Mucosa of gallbladder (tissue), 1 donor: ENCODE measurements around the gene GET4. TPM values are rescaled to one million over a fixed set of nuclear protein-coding genes. Genes with fewer than 3 reads are reported as not detected.
"Not testable (repeated sequence)": the region's sequence is repeated elsewhere in the genome, so short reads cannot be mapped to it uniquely, and the experiment has no call there.

ENCODE experiments used
- DNase-seq: peaks from one replicate; pipeline ENCODE4 v3.0.0-alpha.2; 2020; ENCODE audit warnings: low spot score
- total RNA-seq: library from RNA; stranded (reverse); gene quantifications from one replicate; pipeline ENCODE4 v1.2.1, GENCODE V29; 2021
- donor health status: DM: no; HTN: no; CAD: no.

GET4 gene
- total RNA-seq, 1 donor from 2014 or later, result 37.5 TPM

DNA sequence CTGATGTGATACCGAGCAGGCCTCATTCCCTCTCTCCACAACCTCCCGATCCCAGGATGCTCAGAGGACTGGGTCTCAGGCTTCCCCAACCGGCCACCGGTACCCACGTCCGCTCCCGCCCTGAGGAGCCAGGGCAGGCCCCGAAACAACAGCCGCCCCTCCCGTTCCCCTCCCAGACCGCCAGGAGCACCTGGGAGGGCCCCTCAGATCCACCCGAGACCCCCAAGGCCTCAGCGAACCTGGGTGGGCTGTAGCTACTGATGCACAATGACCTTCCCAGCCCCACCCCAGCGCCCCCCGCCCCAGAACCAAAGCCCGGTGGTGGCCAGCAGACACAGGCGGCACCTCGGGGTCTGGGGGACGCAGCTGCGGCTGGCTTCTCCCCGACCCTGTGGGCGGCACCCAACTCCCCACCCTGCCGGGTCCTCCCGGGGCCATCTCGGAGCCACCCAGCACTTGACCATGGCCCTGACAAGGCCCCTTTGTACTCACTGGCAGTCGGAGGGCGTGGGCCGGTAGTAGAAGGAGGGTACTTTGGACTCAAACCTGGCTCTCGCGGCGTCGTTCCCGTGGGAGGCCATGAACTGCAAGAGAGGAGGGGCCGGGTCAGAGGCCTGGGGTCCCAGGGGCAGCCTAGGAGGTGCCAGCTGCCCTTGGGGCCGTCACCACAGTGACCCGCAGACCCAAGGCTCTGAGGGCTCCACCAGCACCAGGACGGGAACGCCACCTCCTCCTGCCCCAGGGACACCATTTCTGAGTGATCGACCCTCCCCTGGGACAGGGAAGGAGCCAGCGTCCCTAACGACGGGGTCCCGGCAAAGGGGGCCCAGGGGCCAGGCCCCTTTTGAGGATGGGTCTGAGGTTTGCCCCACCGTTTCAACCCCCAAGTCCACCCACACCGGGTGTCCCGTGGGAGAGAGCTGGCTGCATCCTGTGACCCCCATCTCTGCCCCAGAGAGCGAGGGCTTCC lies 50.0 kb downstream of the GET4 start:
- no peak for DNase-seq

DNA sequence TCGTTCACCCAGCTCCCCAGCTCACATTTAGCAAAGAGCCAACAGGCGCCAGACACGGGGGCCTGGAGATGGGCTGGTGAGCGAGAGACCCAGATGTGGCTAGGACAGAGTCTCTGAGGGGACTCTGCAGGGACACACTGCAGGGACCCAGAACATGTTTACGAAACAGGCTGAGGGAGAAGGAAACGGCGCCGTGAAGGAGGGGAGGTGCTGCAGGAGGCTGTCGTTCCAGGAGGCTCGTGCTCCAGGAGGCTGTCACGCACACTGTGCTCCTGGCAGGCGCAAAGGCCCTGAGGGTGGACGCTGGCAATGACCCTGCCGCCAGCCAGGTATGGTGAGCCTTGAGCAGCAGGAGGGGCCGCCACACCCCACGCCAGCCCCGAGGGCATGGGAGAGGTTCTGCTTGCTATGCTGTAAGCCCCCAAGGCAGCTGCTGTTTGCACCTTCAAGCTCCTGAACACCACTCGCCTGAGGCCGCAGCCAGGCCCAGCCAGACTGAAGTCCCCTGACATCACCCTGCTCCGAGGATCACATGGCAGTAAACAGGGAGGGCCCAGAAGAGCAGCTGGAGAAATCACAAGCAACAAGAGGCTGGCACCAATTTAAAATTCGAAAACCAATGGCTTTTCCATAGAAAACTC lies 50.8 kb downstream of the GET4 start:
- DNase-seq, result no peak

DNA sequence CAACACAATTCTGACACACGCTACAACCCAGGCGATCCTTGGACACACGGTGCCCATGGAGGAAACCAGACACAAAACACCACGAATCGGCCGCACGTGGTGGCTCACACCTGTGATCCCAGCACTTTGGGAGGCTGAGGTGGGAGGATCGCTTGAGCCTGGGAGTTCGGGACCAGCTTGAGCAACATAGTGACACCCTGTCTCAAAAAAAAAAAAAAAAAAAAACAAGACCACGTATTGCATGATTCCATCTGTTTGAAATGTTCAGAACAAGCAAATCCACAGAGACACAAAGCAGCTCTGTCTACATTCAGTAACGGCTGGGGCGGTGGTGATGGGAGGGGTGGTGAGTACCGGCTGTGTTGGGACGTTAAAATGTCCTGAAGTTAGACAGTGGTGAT lies 53.0 kb downstream of the GET4 start:
- DNase-seq, result no peak

DNA sequence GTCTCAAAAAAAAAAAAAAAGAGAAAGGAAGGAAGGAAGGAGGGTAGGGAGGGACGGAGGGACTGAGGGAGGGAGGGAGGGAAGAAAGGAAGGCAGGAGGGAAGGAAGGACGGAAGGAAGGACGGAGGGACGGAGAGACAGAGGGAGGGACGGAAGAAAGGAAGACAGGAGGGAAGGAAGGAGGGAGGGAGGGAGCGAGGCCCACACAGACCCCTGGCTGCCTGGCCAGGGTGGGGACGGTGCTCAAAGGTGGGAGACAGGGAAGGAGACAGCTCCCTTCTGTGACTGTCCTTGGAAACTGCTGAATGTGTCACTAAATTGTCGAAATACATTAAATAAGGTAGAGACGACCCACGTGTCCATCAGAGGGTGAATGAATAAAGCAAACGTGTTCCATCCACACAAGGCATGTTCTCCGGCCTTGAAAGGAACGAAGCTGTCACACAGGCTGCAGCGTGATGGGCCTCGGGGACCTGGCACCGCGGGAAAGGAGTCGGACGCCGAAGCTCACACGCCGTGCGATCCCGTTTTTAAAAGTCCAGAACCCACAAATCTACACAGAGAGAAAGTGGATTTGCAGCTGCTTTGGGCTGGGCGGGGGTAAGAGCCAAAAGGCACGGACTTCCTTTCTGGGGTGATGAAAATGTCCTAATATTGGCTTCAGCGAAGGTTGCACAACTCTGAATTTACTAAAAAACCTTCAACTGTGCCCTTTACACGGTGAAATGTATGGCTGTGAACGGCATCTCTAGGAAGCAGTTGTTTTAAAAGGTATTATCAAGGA lies 54.8 kb downstream of the GET4 start:
- no peak for DNase-seq

DNA sequence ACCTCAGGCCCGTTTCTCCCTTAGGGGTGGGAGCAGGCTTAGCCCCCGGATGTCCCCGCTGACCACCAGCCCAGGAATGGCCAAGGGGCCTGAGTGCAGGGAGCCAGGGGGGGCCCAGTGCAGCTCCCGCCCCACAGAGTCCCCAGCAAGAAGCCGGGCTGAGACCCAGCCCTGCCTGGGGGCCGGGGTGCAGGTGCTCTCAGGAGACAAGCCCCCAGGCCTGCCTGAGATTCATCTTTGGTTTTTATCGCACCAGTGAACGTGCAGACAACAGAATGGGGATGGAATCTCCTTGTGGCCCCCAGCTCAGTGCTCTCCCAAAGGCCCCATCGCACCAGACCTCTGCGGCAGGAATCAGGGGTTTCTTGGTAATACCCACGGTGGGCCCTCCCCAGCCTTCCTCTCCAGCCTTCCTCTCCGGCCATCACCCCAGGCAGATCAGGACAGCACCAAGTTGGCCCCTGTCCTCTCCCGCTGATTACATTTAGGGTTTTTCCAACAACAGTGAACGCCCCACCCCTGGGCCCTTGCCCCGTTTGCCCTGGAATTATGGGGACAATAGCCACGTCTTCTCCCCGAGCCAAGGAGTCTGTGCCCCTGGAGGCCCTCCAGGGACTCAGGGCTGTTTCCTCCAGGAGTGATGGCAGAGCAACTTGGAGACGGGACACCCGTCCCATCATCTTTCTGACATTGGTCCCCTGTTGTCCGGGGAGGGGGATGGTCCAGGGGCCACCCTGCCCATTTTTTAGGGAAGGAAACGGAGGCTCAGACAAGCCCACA lies 55.7 kb downstream of the GET4 start:
- DNase-seq, result no peak

DNA sequence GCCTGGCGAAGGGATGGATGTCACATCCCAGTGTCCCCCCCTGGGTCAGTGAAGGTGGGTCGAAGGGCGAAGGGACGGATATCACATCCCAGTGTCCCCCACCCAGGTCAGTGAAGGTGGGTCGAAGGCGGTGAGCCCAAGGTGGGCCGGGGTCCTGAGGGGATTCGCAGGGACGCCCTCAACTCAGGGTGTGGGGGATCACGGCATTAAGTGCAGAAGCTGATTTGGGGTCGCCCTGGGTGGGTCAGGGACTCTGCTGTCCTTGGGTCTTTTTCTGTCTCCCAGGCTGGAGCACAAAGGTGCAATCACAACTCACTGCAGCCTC lies 56.3 kb downstream of the GET4 start:
- DNase-seq, result no peak

DNA sequence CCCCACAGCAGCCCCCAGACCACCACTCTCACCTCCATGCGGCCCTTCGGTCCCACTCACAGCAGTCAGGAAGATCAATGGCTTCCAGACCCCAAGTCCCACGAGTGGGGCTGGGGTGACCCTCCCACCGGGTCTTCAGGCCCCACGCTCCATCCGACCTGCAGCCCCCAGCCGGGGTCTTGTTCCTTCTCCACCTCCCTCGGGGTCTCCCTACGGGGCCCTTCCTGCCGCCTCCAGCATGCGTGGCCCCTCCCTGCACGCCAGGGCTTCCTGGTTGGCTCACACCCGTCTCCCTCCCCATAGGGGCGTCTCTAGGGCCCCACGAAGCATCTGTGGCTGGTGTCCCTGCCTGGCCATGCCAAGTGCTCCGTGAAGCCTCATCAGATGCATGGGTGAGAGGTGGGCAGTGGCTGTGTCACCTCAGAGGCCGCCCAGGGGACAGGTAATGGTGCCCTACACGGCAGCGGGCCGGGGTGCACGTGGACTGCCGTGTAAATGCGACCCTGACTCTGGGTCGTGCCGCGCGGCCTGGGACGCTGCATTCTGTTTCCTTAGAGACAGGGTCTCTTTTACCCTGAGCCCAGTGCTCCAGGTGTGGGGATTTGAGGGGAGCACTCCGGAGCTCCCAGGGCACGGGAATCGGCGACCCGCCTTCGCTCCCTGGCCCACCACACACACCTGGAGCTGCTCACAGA lies 58.3 kb downstream of the GET4 start:
- DNase-seq, result no peak

DNA sequence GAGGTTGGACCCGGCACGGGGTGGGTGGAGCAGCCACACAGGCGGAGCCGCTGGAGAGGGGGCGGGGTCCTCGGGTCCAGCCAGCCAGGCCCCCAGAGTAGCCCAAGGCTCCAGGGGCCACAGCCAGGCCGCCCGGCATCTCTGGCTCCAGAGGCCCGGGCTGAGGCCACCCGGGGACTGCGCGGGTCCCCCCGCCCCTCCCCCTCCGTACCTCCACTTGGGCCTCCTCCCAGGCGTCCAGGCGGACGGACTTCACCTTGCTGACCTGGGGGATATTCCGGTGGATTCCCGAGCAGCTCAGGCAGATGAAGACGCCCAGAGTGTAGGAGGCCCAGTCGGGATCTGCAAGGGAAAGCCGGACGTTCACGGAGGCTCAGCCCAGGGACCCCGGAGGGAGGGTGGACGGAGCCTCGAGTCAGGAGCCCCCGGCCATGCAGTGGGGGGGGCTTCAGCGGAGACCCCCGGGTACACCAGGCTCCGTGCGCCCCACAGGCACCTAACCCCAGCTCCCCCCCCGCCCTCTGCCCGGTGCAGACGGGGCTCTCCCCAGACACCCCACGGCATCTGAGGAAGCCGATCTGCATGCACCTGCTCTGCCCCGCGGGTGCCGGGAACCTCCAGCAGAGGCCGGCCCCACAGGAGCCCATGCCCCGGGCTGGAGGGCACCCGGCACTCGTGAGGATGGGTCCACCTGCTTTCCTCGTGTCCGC lies 59.0 kb downstream of the GET4 start:
- DNase-seq, result no peak

DNA sequence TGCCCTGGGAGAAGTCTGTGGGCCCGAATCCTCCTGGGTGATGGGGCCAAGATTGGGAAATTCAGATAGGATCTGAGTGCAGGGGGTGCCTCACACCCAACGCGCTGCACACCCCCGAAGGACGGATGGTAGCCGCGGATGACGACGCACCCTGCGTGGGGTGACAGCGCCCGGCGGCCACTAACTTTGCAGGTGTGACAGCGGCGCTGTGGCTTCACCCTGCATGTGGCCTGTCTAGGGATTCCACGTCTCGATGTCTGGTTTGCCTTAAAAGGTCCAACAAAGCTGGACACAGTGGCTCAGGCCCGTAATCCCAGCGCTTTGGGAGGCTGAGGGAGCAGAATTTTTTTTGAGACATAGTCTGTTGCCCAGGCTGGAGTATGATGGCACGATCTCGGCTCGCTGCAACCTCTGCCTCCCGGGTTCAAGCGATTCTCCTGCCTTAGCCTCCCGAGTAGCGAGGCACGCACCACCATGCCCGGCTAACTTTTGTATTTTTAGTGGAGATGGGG lies 59.6 kb downstream of the GET4 start:
- no peak for DNase-seq

DNA sequence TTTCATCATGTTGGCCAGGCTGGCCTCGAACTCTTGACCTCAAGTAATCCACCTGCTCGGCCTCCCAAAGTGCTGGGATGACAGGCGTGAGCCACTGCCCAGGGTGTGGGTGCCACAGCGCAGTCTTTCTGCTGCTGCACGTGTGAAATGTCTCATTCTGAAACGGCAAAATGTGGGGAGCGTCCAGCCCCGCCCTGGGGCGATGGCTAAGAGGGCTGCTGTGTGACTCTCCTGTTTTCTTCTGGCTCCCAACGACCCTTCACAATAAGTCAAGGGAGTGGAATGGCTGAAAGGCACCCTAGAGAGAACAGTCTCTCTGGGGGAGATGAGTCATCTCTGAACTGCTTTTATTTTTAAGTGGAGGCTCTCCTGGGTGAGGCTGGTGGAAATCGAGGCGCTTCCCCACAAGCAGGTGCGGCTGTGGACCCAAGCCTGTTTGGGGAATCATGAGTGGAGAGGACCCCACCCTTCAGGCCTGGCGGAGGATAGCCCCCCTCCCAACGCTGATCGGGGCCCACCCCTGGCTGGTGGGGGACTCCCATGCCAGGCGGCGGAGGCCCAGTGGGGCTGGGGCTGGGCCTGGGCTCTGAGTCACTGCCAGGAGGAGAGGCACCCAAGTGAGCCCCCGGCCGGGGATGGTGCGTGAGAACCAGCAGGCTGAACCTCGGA lies 60.2 kb downstream of the GET4 start:
- DNase-seq, result no peak

DNA sequence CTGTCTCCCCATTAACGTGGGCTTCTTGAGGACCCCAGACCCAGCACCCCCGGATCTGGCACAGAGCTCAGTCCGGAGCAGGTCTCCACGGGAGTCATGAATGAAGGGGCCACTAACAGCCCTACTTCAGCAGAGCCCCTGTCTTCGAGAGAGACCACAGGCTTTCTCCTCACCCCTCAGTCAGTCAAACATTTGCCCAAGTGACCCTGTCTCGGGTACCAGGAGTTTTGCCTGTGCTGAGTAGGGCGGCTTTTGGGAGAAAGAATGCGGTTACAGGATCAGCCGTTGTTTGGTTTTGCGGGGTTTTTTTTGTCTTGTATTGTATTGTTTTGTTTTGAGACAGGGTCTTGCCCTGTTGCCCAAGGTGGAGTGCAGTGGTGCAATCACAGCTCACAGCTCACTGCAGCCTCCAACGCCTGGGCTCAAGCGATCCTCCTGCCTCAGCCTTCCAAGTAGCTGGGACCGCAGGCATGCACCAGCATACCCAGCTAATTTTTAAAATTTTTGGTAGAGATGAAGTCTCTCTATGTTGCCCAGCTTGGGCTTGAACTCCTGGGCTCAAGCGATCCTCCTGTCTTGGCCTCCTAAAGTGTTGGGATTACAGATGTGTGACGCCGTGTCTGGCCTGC lies 61.6 kb downstream of the GET4 start:
- no peak for DNase-seq

DNA sequence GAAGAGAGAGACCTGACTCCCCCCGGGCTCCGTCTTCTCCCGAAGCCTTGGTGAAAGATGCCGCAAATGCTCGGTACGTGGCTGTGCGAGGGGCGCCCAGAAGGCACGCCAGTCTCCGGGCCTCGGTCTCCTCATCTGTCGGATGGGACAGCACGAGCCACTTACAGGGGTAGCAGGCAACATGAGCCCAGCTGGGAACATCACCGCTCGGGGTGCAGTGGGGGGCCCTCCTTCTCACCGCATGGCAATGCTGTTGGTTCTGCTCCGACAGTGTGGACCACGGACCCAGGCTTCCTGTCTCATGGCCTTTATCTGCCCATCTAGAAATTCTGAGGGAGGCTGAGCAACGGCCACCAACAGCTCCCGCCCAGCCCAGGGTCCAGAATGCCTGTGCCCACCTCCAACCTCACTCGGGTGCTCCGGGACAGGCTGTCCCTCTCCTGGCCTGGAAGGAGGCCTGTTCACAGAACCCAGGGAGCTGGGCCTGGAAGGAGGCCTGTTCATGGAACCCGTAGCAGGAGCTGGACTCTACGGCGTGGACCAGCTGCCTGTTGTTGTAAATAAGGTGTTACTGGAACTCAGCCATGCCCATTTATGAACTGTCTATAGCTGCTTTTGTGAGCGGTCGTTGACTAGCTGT lies 62.3 kb downstream of the GET4 start:
- DNase-seq, result no peak

DNA sequence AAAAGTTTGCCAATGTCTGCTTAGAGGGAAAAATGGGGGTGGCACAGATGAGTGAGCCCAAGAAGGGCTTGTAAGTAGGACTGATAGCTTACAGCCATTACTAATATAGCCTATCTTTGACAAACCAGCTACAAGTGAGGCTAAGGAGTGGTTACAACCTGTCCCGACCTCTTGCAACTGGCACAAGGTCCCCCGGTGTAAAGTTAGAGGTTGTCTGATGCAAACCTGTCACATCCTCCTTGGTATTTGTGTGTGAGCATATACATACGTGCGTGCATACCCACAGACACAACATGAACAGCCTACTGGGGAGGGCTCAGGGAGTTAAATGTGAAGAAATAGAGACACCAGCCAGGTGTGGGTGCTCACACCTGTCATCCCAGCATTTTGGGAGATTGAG lies 63.5 kb downstream of the GET4 start:
- DNase-seq, result no peak

DNA sequence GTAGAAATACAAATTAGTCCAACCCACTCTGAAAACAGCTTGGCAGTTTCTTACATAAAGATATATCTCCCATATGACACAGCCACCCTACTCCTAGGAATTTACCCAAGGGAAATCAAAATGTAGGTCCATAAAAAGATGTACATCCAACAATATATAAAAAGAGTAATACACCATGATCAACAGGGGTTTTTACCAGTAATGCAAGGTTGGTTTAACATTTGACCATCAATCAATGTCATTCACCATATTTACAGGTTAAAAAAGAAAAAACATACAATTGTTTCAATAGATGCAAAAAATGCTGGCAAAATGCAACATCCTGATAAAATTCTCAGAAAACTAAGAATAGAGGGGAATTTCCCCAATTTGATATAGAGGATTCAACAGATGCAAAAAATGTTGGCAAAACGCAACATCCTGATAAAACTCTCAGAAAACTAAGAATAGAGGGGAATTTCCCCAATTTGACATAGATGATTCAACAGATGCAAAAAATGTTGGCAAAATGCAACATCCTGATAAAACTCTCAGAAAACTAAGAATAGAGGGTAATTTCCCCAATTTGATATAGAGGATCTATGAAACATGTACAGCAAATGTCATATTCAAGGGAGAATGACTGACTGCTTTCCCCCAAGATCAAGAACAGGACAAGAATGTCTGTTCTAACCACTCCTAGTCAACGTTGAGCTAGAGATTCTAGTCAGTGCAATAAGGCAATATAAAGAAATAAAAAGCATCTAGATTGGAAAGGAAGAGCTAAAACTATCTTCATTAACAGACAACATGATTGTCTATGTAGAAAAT lies 64.5 kb downstream of the GET4 start:
- DNase-seq, result no peak

DNA sequence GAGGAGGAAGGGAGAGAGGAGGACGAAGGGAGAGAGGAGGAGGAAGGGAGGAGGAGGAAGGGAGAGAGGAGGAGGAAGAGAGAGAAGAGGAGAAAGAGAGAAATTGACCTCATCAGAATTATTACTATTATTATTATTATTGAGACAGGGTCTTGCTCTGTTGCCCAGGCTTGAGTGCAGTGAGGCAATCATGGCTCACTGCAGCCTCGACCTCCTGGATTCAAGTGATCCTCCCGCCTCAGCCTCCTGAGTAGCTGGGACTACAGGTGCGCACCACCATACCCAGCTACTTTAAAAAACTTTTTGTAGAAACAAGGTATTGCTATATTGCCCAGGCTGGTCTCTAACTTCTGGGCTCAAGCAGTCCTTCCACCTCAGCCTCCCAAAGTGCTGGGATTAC lies 67.4 kb downstream of the GET4 start:
- DNase-seq, result not testable (repeated sequence)

DNA sequence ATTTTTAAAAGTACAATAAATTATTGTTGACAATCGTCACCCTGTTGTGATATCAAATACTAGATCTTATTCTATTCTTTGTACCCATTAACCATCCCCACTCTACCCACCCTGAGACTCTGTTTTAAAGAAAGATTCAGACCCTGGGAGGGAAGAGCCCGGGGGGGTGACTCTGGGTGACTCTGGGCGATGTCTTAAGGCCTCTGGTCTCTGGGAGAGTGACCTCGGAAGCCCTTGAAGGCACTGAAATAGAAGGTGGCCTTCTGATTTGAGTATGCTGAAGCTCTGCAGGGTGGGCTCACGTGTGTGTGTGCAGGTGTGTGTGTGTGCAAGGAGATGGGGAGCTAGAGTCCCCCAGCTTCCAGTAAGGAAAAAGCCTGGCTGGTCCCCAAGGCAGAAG lies 68.4 kb downstream of the GET4 start:
- DNase-seq, result no peak

DNA sequence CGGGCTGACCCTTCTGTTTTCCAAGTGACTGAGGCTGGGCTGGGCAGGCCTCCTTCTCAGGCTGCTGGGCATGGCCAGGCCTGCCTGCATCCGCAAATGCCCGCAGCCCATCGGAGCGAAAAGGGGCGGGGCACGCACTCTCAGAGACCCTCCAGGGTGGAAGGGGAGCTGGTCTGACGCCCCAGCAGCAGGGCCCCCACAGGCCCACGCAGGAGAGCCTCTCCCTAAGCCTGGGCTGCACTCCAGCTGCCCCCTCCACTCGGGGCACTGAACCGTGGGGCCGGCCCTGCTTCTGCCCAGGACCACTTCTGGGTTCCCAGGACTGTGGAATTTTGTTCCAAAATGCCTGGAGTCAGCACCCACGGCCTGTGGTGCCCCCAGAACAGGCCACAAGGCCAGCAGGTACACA lies 68.8 kb downstream of the GET4 start:
- no peak for DNase-seq
